Fibroblast of lung (primary cell): ENCODE measurements around the gene WNT3.

ENCODE experiments used
- EZH2 ChIP-seq: IDR thresholded peaks from 2 replicates; pipeline ENCODE4 v1.5.1; 2012; ENCODE audit warnings: low read length, control low read depth, mild to moderate bottlenecking; ENCODE audit errors: missing control alignments
- TF ChIP-seq, protein P1 (sequence below), 2 donors: IDR thresholded peaks in 1 of 2; conservative IDR thresholded peaks in 1 of 2; 1 replicate in 1 of 2; 2 replicates in 1 of 2; pipeline ENCODE4 v1.5.1; 2011 to 2012; ENCODE audit warnings: low read length in 2 of 2, control low read depth in 1 of 2, inconsistent platforms in 1 of 2, low read depth in 1 of 2, mild to moderate bottlenecking in 1 of 2

DNA sequence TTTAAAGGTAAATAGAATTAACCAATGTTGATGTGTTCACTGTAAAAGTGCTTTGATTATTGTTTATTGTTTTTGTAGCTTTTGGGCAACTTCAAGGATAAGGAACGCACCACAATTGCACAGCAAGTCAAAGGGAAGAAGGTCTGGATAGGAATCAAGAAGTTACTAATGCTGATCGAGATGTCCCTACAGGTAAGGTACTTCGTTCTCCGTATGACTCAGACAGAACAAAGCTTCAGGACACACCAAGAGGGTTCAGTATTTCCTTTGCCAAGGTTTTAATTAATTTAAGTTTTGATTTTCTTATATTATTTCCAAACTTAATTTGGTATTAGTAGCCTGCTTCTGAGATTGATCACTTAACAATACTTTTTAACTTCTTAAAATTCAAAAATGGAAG lies 67.1 kb downstream of the WNT3 start:
- TF ChIP-seq, protein P1, sequence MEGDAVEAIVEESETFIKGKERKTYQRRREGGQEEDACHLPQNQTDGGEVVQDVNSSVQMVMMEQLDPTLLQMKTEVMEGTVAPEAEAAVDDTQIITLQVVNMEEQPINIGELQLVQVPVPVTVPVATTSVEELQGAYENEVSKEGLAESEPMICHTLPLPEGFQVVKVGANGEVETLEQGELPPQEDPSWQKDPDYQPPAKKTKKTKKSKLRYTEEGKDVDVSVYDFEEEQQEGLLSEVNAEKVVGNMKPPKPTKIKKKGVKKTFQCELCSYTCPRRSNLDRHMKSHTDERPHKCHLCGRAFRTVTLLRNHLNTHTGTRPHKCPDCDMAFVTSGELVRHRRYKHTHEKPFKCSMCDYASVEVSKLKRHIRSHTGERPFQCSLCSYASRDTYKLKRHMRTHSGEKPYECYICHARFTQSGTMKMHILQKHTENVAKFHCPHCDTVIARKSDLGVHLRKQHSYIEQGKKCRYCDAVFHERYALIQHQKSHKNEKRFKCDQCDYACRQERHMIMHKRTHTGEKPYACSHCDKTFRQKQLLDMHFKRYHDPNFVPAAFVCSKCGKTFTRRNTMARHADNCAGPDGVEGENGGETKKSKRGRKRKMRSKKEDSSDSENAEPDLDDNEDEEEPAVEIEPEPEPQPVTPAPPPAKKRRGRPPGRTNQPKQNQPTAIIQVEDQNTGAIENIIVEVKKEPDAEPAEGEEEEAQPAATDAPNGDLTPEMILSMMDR (conservative IDR thresholded peaks at IDR 0.05 in 1 of 2, IDR thresholded peaks at IDR 0.05 in 1 of 2; ENCODE audit: low read depth in 1 of 2, low read length in 2 of 2): no peak
- TF ChIP-seq EZH2: no peak
